K562 (cell line): Measurements from ENCODE around the gene SALL2. TPM values are rescaled to one million over a fixed set of nuclear protein-coding genes. Genes with fewer than 3 reads are reported as not detected.

Experiments used
- FOXP4 ChIP-seq: sonication (generic); formaldehyde crosslinking; IDR thresholded peaks from 2 replicates; pipeline ENCODE4 v1.8.0; 2022; ENCODE audit warnings: mild to moderate bottlenecking, missing genetic modification reagents, borderline replicate concordance
- HOXB6 ChIP-seq: fragments of 250-450 bp; sonication (Bioruptor Pico); IDR thresholded peaks from 2 replicates; pipeline ENCODE4 v1.5.1; 2022; ENCODE audit warnings: mild to moderate bottlenecking, borderline replicate concordance
- KDM5B ChIP-seq: fragments of 200-600 bp; sonication (generic); IDR thresholded peaks from 2 replicates; pipeline ENCODE4 v1.6.1; 2012; ENCODE audit warnings: low read depth, mild to moderate bottlenecking, moderate library complexity, low read length, control low read depth, inconsistent platforms; ENCODE audit not compliant: insufficient replicate concordance
- MAX ChIP-seq: sonication (generic); formaldehyde crosslinking; IDR thresholded peaks from 2 replicates; pipeline ENCODE4 v1.9.0; 2022; ENCODE audit warnings: mild to moderate bottlenecking, missing genetic modification reagents
- MCM7 ChIP-seq, 2 experiments: fragments of 450-650 bp; IDR thresholded peaks; 2 replicates each; pipeline ENCODE4 v1.6.1; 2016 to 2018
- NKRF ChIP-seq: fragments of 450-650 bp; IDR thresholded peaks from 2 replicates; pipeline ENCODE4 v1.6.1; 2016; ENCODE audit warnings: borderline replicate concordance
- OTX1 ChIP-seq: fragments of 450-650 bp; formaldehyde crosslinking; IDR thresholded peaks from 2 replicates; pipeline ENCODE4 v1.4.0; 2022; ENCODE audit warnings: mild to moderate bottlenecking
- POLR2H ChIP-seq: IDR thresholded peaks from 2 replicates; pipeline ENCODE4 v1.6.1; 2016; ENCODE audit warnings: missing genetic modification characterization, low read depth, mild to moderate bottlenecking, control low read depth, missing compliant biosample characterization, moderate library complexity
- RBM25 ChIP-seq: fragments of 200-400 bp; formaldehyde crosslinking; IDR thresholded peaks from 2 replicates; pipeline ENCODE4 v1.6.1; 2018; ENCODE audit warnings: low read length, low read depth, moderate library complexity; ENCODE audit not compliant: severe bottlenecking
- RNF219 ChIP-seq: fragments of 250-450 bp; sonication (Bioruptor Pico); IDR thresholded peaks from 2 replicates; pipeline ENCODE4 v1.5.0; 2022; ENCODE audit warnings: mild to moderate bottlenecking
- SP1 ChIP-seq: sonication (generic); formaldehyde crosslinking; IDR thresholded peaks from 2 replicates; pipeline ENCODE4 v1.8.1; 2022; ENCODE audit warnings: mild to moderate bottlenecking, missing genetic modification reagents
- STAT6 ChIP-seq: sonication (generic); formaldehyde crosslinking; IDR thresholded peaks from 2 replicates; pipeline ENCODE4 v1.8.1; 2023; ENCODE audit warnings: mild to moderate bottlenecking, missing genetic modification reagents
- TAF7 ChIP-seq: fragments of 450-650 bp; IDR thresholded peaks from 2 replicates; pipeline ENCODE4 v1.6.1; 2016; ENCODE audit warnings: missing genetic modification characterization, missing compliant biosample characterization
- ZFP30 ChIP-seq: fragments of 250-450 bp; sonication (Bioruptor Pico); IDR thresholded peaks from 2 replicates; pipeline ENCODE4 v1.8.0; 2022; ENCODE audit warnings: moderate library complexity, mild to moderate bottlenecking, inconsistent platforms, borderline replicate concordance
- ZFP36 ChIP-seq: fragments of 150-350 bp; IDR thresholded peaks from 2 replicates; pipeline ENCODE4 v1.6.1; 2018; ENCODE audit warnings: low read length, low read depth; ENCODE audit not compliant: partially characterized antibody
- ZNF324 ChIP-seq: fragments of 250-450 bp; sonication (Bioruptor Pico); IDR thresholded peaks from 2 replicates; pipeline ENCODE4 v1.4.0; 2020; ENCODE audit warnings: mild to moderate bottlenecking
- ZNF584 ChIP-seq: fragments of 200-800 bp; sonication (Bioruptor generic); IDR thresholded peaks from 2 replicates; pipeline ENCODE4 v1.6.1; 2016; ENCODE audit warnings: low read depth, mild to moderate bottlenecking, missing genetic modification characterization, missing compliant biosample characterization
- polyA plus RNA-seq, 8 experiments: library from polyadenylated mRNA; depleted of rRNA in 4 of 8; stranded (reverse) in 5 of 8; unstranded in 3 of 8; fragments of >200 nt; fragmentation: Nextera tagmentation in 2 of 8; fragmentation: Illumina TruSeq in 1 of 8; extraction: Ambion mirVana in 2 of 8; extraction: Trizol in 1 of 8; gene quantifications; 2 replicates each; pipeline versions ENCODE4 v1.2.1 to v1.2.3, GENCODE V29; 2011 to 2014; ENCODE audit warnings: inconsistent platforms in 1 of 8, missing spikeins in 1 of 8
- total RNA-seq, 7 experiments: library from RNA; depleted of rRNA in 6 of 7; stranded (reverse); fragments of >200 nt in 6 of 7; fragmentation: Illumina TruSeq in 2 of 7; extraction: Trizol in 2 of 7; gene quantifications; 2 replicates each; pipeline versions ENCODE4 v1.2.1 to v1.2.3, GENCODE V29; 2011 to 2021; ENCODE audit warnings: low replicate concordance in 1 of 7

Gene SALL2
- total and polyA plus RNA-seq, 9 of the 15 experiments (the other 6 are each of a cell fraction or from before 2014, with no cell fraction given), result 6.6 to 30.4 (median 12.9) TPM

GRCh38 chr14:21510735-21511657 is 15.2 kb downstream of the SALL2 start, which contains the start of gene METTL3 (continued):
- TF ChIP-seq RNF219, result no peak
- TF ChIP-seq STAT6 (CRISPR knock-in tag), result no peak
- no peak for TF ChIP-seq FOXP4 (CRISPR knock-in tag)
- TF ChIP-seq ZFP30 (CRISPR knock-in tag), result no peak
- TF ChIP-seq RBM25, result no peak
- TF ChIP-seq ZNF584 (CRISPR knock-in tag), result peak; percentile 93
- no peak for TF ChIP-seq ZNF324 (CRISPR knock-in tag)
- TF ChIP-seq OTX1 (CRISPR knock-in tag), result no peak
- peak; percentile 92 for TF ChIP-seq MAX (CRISPR knock-in tag)
- no peak for TF ChIP-seq ZFP36
- TF ChIP-seq POLR2H, result peak; percentile 53; the same call in 1 of the 2 replicates
- no peak for TF ChIP-seq TAF7
- peak; percentile 89 for TF ChIP-seq NKRF
- TF ChIP-seq HOXB6 (CRISPR knock-in tag), result no peak
- peak; percentile 66; the same call in 1 of the 2 replicates for TF ChIP-seq SP1 (CRISPR knock-in tag)
- peak; percentile 53 for TF ChIP-seq KDM5B
- TF ChIP-seq MCM7 (IDR thresholded peaks at IDR 0.05), result no peak
